ENCODE measurements around the gene ITPK1. TPM values are rescaled to one million over a fixed set of nuclear protein-coding genes. Genes with fewer than 3 reads are reported as not detected.

Gene ITPK1
- polyA plus RNA-seq, 1 of the 3 experiments (the other 2 are of a cell fraction) = 23.2 TPM

DNA sequence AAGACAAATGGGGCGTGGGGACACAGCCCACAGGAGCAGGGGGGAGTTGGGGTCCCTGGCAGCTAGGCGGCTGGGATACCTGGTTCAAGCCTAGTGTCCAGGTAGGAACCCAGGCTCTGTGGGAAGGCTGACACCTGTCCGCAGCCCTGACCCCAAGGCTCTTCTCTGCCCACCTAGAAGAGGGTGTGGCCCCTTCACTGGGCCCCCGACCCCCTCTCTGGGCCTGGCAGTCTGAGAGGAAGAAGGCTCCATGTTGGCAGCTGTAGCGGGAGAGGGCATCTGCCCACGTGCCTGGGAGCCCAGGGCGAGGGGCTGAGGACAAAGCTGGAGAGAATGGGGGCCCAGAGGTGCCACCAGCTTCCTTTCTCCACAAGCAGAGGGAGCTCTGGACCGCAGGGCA lies 182.2 kb downstream of the ITPK1 start:
- no peak overlapping the region for H2AFZ ChIP-seq (ENCODE audit: low read depth)
- H3K9me3 ChIP-seq = no peaks in the 10 kb centered on the region
- DNase-seq = no peak
- H3K9me2 ChIP-seq = no peaks in the 10 kb centered on the region
- H3K4me2 ChIP-seq = no peak overlapping the region
- no peaks in the 10 kb centered on the region for H3K79me2 ChIP-seq (ENCODE audit: insufficient read depth)
- peaks cover 0 to 2% of the 10 kb centered on the region in 2 experiments for H3K36me3 ChIP-seq (replicated peaks in 1 of 2; ENCODE audit: control insufficient read depth in 1 of 2, insufficient read depth in 2 of 2, low read length in 1 of 2)
- H3K4me3 ChIP-seq (ENCODE audit: low read depth in 2 of 2, low read length in 1 of 2) = no peak overlapping the region
- H3K4me1 ChIP-seq (ENCODE audit: control insufficient read depth in 1 of 2, insufficient read depth in 2 of 2, low read depth in 1 of 2, low read length in 1 of 2) = peaks cover 0 to 64% of the 10 kb centered on the region in 2 experiments; a peak in 1 of 4 replicates
- TF ChIP-seq YY1 (IDR thresholded peaks at IDR 0.05; ENCODE audit: low read depth) (no peak), CTCF (IDR thresholded peaks at IDR 0.05) (no peak), EZH2phosphoT487 (IDR thresholded peaks at IDR 0.05; ENCODE audit: borderline replicate concordance, low read depth) (no peak), GATA2 (CRISPR knock-in tag; IDR thresholded peaks at IDR 0.05) (no peak), MXI1 (IDR thresholded peaks at IDR 0.05; ENCODE audit: low read depth, low read length) (no peak), ELF1 (IDR thresholded peaks at IDR 0.05) (no peak), USF2 (IDR thresholded peaks at IDR 0.05; ENCODE audit: borderline replicate concordance, low read depth, low read length) (no peak), SMC3 (IDR thresholded peaks at IDR 0.05; ENCODE audit: low read depth, low read length) (no peak), CHD2 (IDR thresholded peaks at IDR 0.05; ENCODE audit: low read length, partially characterized antibody) (no peak), NRF1 (IDR thresholded peaks at IDR 0.05; ENCODE audit: low read depth, low read length) (no peak), JUND (IDR thresholded peaks at IDR 0.05) (no peak), FOXM1 (IDR thresholded peaks at IDR 0.05; ENCODE audit: low read depth) (no peak), TEAD4 (IDR thresholded peaks at IDR 0.05; ENCODE audit: borderline replicate concordance, insufficient read depth) (no peak)
- TF ChIP-seq, protein P1, sequence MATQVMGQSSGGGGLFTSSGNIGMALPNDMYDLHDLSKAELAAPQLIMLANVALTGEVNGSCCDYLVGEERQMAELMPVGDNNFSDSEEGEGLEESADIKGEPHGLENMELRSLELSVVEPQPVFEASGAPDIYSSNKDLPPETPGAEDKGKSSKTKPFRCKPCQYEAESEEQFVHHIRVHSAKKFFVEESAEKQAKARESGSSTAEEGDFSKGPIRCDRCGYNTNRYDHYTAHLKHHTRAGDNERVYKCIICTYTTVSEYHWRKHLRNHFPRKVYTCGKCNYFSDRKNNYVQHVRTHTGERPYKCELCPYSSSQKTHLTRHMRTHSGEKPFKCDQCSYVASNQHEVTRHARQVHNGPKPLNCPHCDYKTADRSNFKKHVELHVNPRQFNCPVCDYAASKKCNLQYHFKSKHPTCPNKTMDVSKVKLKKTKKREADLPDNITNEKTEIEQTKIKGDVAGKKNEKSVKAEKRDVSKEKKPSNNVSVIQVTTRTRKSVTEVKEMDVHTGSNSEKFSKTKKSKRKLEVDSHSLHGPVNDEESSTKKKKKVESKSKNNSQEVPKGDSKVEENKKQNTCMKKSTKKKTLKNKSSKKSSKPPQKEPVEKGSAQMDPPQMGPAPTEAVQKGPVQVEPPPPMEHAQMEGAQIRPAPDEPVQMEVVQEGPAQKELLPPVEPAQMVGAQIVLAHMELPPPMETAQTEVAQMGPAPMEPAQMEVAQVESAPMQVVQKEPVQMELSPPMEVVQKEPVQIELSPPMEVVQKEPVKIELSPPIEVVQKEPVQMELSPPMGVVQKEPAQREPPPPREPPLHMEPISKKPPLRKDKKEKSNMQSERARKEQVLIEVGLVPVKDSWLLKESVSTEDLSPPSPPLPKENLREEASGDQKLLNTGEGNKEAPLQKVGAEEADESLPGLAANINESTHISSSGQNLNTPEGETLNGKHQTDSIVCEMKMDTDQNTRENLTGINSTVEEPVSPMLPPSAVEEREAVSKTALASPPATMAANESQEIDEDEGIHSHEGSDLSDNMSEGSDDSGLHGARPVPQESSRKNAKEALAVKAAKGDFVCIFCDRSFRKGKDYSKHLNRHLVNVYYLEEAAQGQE (IDR thresholded peaks at IDR 0.05; ENCODE audit: low read depth, low read length) = no peak
- TF ChIP-seq, protein P2, sequence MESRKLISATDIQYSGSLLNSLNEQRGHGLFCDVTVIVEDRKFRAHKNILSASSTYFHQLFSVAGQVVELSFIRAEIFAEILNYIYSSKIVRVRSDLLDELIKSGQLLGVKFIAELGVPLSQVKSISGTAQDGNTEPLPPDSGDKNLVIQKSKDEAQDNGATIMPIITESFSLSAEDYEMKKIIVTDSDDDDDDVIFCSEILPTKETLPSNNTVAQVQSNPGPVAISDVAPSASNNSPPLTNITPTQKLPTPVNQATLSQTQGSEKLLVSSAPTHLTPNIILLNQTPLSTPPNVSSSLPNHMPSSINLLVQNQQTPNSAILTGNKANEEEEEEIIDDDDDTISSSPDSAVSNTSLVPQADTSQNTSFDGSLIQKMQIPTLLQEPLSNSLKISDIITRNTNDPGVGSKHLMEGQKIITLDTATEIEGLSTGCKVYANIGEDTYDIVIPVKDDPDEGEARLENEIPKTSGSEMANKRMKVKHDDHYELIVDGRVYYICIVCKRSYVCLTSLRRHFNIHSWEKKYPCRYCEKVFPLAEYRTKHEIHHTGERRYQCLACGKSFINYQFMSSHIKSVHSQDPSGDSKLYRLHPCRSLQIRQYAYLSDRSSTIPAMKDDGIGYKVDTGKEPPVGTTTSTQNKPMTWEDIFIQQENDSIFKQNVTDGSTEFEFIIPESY (IDR thresholded peaks at IDR 0.05; ENCODE audit: borderline replicate concordance, low read depth) = no peak
- TF ChIP-seq, protein P3, sequence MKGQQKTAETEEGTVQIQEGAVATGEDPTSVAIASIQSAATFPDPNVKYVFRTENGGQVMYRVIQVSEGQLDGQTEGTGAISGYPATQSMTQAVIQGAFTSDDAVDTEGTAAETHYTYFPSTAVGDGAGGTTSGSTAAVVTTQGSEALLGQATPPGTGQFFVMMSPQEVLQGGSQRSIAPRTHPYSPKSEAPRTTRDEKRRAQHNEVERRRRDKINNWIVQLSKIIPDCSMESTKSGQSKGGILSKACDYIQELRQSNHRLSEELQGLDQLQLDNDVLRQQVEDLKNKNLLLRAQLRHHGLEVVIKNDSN (IDR thresholded peaks at IDR 0.05; ENCODE audit: borderline replicate concordance, low read depth) = no peak
- H3K9ac ChIP-seq = no peak overlapping the region
- no peaks in the 10 kb centered on the region for H4K20me1 ChIP-seq (ENCODE audit: insufficient read depth)
- ChIA-PET CTCF (interaction anchor here (0.8 to 4.0 kb wide), 6 partner anchors 10 to 149 kb away, joined by 4 to 34 read pairs (median 4); no protein-coding TSS in a partner anchor), POLR2A (interaction anchor here (0.6 to 5.3 kb wide), 6 partner anchors 10 to 199 kb away, joined by 3 to 141 read pairs (median 31); partner anchors contain the start of gene CHGA)
- no peaks in the 10 kb centered on the region for H3K27me3 ChIP-seq (ENCODE audit: insufficient read depth)
- 78% methylated on average over 4 of the region's 8 CpGs for WGBS (ENCODE audit: low lambda C conversion rate)
- H3K27ac ChIP-seq (ENCODE audit: low read depth in 2 of 2, low read length in 1 of 2) = peak overlapping the region in 1 of 2 experiments; percentile 72; a peak in 2 of 4 replicates
- no peaks in the 10 kb centered on the region for H3F3A ChIP-seq (replicated peaks; ENCODE audit: insufficient read depth)

Measured in SK-N-SH (cell line).